HepG2 (cell line): ENCODE measurements around the gene KLF13. TPM values are rescaled to one million over a fixed set of nuclear protein-coding genes. Genes with fewer than 3 reads are reported as not detected.

ENCODE experiments used
- ATAC-seq: fragments of 200-7000 bp; cut with Tn5 transposase; 3 replicates; pipeline ENCODE4 v1.9.1; 2020; ENCODE audit warnings: mild to moderate bottlenecking, moderate library complexity
- BruUV-seq: library from RNA; stranded (reverse); fragments of 400-500 nt; replicated peaks from 2 replicates; lab custom pipeline; 2021; lab: Mats Ljungman, UMichigan
- CTCF ChIA-PET: fragments of 300-600 bp; formaldehyde crosslinking; extraction: SDS; loops from one replicate; lab custom pipeline; 2021; ENCODE audit warnings: low total read pairs, inconsistent platforms, low intra/inter-chr PET ratio; lab: Yijun Ruan, JAX
- POLR2A ChIA-PET: fragments of 350-600 bp; sonication (Branson Sonifier 250); formaldehyde crosslinking; loops from one replicate; lab custom pipeline; 2020; ENCODE audit warnings: antibody characterized with exemption, inconsistent platforms; lab: Yijun Ruan, JAX
- DNase-seq: peaks from one replicate; pipeline ENCODE4 v3.0.0-alpha.2; 2015; ENCODE audit warnings: low spot score
- FAIRE-seq: peaks from 3 replicates; lab custom pipeline; 2011; peaks lifted over from hg19 to GRCh38; lab: Jason Lieb, UNC
- H2AFZ ChIP-seq: one replicate; pipeline ENCODE4 v1.6.1; 2011; ENCODE audit warnings: low read length, inconsistent platforms
- H3K27ac ChIP-seq: fragments of 300-600 bp; 3 replicates; pipeline ENCODE4 v1.8.0; 2011; ENCODE audit warnings: mixed run types, mild to moderate bottlenecking, mixed read lengths, low read length, inconsistent platforms; ENCODE audit not compliant: insufficient read depth; ENCODE audit errors: extremely low read length
- H3K27me3 ChIP-seq, 2 experiments: fragments of 200-600 bp in 1 of 2; 2 replicates in 1 of 2; 3 replicates in 1 of 2; pipeline versions ENCODE4 v1.6.0 to v1.8.0; 2011; ENCODE audit warnings: low read length in 2 of 2, mild to moderate bottlenecking in 2 of 2, moderate library complexity in 2 of 2, inconsistent platforms in 1 of 2; ENCODE audit not compliant: insufficient read depth in 2 of 2, control insufficient read depth in 1 of 2
- H3K36me3 ChIP-seq, 2 experiments: fragments of 200-600 bp in 1 of 2; replicated peaks in 1 of 2; 2 replicates in 1 of 2; 3 replicates in 1 of 2; pipeline versions ENCODE4 v1.5.1 to v1.8.0; 2011; ENCODE audit warnings: low read length in 2 of 2, inconsistent platforms in 1 of 2; ENCODE audit not compliant: insufficient read depth in 2 of 2, control insufficient read depth in 1 of 2
- H3K4me1 ChIP-seq: 2 replicates; pipeline ENCODE4 v1.5.1; 2012; ENCODE audit warnings: low read length, inconsistent platforms; ENCODE audit not compliant: insufficient read depth
- H3K4me2 ChIP-seq: 2 replicates; pipeline ENCODE4 v1.6.0; 2011; ENCODE audit warnings: low read depth, low read length, inconsistent platforms
- H3K4me3 ChIP-seq, 3 experiments: fragments of 200-600 bp in 1 of 3; sonication (generic), shearing (Covaris generic) in 1 of 3; replicated peaks in 1 of 3; 2 replicates each; pipeline ENCODE4 v1.5.1; 2011 to 2016; ENCODE audit warnings: low read length in 3 of 3, inconsistent platforms in 2 of 3, low read depth in 2 of 3, mild to moderate bottlenecking in 2 of 3, control low read depth in 1 of 3, mixed read lengths in 1 of 3; ENCODE audit not compliant: insufficient read depth in 1 of 3
- H3K79me2 ChIP-seq: one replicate; pipeline ENCODE4 v1.6.1; 2011; ENCODE audit warnings: low read length, inconsistent platforms; ENCODE audit not compliant: insufficient read depth
- H3K9ac ChIP-seq: 2 replicates; pipeline ENCODE4 v1.6.0; 2011; ENCODE audit warnings: mild to moderate bottlenecking, low read depth, low read length, inconsistent platforms; ENCODE audit not compliant: insufficient read depth
- H3K9me3 ChIP-seq: 2 replicates; pipeline ENCODE4 v1.5.1; 2012; ENCODE audit warnings: mild to moderate bottlenecking, low read length
- H4K20me1 ChIP-seq: 2 replicates; pipeline ENCODE4 v1.6.0; 2011; ENCODE audit warnings: inconsistent platforms, mild to moderate bottlenecking, low read length, moderate library complexity; ENCODE audit not compliant: insufficient read depth
- CHD4 ChIP-seq: fragments of 200-600 bp; sonication (generic); IDR thresholded peaks from 2 replicates; pipeline ENCODE4 v1.7.0; 2017; ENCODE audit warnings: mild to moderate bottlenecking, low read length, borderline replicate concordance
- DMAP1 ChIP-seq: IDR thresholded peaks from 2 replicates; pipeline ENCODE4 v1.6.1; 2016
- GABPA ChIP-seq, 2 experiments: IDR thresholded peaks; 2 replicates each; pipeline ENCODE4 v1.6.1; 2011 to 2016; ENCODE audit warnings: low read depth in 2 of 2, low read length in 1 of 2, missing biosample characterization in 1 of 2, missing genetic modification characterization in 1 of 2
- MYNN ChIP-seq: sonication (generic); formaldehyde crosslinking; IDR thresholded peaks from 2 replicates; pipeline ENCODE4 v1.4.0; 2020; ENCODE audit warnings: mild to moderate bottlenecking, low read depth, missing genetic modification reagents
- NFAT5 ChIP-seq: sonication (generic); formaldehyde crosslinking; IDR thresholded peaks from 2 replicates; pipeline ENCODE4 v1.4.0; 2020; ENCODE audit warnings: missing genetic modification reagents
- NFKB2 ChIP-seq: sonication (generic); formaldehyde crosslinking; IDR thresholded peaks from 2 replicates; pipeline ENCODE4 v1.4.0; 2020; ENCODE audit warnings: missing genetic modification reagents, borderline replicate concordance
- SIN3A ChIP-seq: IDR thresholded peaks from 2 replicates; pipeline ENCODE4 v1.6.1; 2011; ENCODE audit warnings: low read depth, mild to moderate bottlenecking, control low read depth, low read length, borderline replicate concordance
- SMAD1 ChIP-seq: sonication (generic); formaldehyde crosslinking; IDR thresholded peaks from 2 replicates; pipeline ENCODE4 v1.4.0; 2020; ENCODE audit warnings: missing genetic modification reagents, low read depth, mild to moderate bottlenecking, borderline replicate concordance
- SMARCE1 ChIP-seq: fragments of 450-650 bp; IDR thresholded peaks from 2 replicates; pipeline ENCODE4 v1.6.1; 2017; ENCODE audit warnings: borderline replicate concordance
- SP5 ChIP-seq: IDR thresholded peaks from 2 replicates; pipeline ENCODE4 v1.6.1; 2016; ENCODE audit warnings: low read depth, borderline replicate concordance
- STAT5B ChIP-seq: sonication (generic); formaldehyde crosslinking; IDR thresholded peaks from 2 replicates; pipeline ENCODE4 v1.4.0; 2020; ENCODE audit warnings: missing genetic modification reagents
- ZBTB2 ChIP-seq: sonication (generic); formaldehyde crosslinking; IDR thresholded peaks from 2 replicates; pipeline ENCODE4 v1.8.0; 2022; ENCODE audit warnings: low read depth, missing genetic modification reagents
- ZFP1 ChIP-seq: IDR thresholded peaks from 2 replicates; pipeline ENCODE4 v1.6.1; 2016
- ZFY ChIP-seq: sonication (generic); formaldehyde crosslinking; IDR thresholded peaks from 2 replicates; pipeline ENCODE4 v1.4.0; 2020; ENCODE audit warnings: missing genetic modification reagents
- WGBS: methylation state at CpG from one replicate; pipeline ENCODE4 v1.1.6; 2017; ENCODE audit warnings: low lambda C conversion rate; 5-methylcytosine and 5-hydroxymethylcytosine counted together
- in situ Hi-C: cut with HindIII; loops from 2 replicates; pipeline ENCODE4 v1.10.0; 2017; ENCODE audit warnings: low pct_unique_long_range_greater_than_20kb; ENCODE audit not compliant: extremely low pct_ligation_motif_present
- intact Hi-C: fragments of 100-400 bp; cut with micrococcal nuclease; formaldehyde crosslinking; loops from one replicate; pipeline ENCODE4 v1.10.0; 2022; ENCODE audit not compliant: unreplicated experiment
- polyA plus RNA-seq, 8 experiments: library from polyadenylated mRNA; depleted of rRNA in 3 of 8; stranded (reverse) in 7 of 8; unstranded in 1 of 8; fragments of >200 nt; fragmentation: Illumina TruSeq in 4 of 8; extraction: Trizol in 4 of 8; gene quantifications; 2 replicates each; pipeline versions ENCODE4 v1.2.1 to v1.2.3, GENCODE V29; 2011 to 2016; ENCODE audit warnings: low read depth in 4 of 8, missing spikeins in 1 of 8, mixed read lengths in 1 of 8; ENCODE audit not compliant: insufficient read depth in 1 of 8
- total RNA-seq, 5 experiments: library from RNA; depleted of rRNA; stranded (reverse); fragments of >200 nt; fragmentation: Illumina TruSeq; extraction: Trizol; gene quantifications; 2 replicates each; pipeline ENCODE4 v1.2.3, GENCODE V29; 2016; ENCODE audit warnings: low read depth in 1 of 5

KLF13 gene
- total and polyA plus RNA-seq, 2 of the 13 experiments (the other 11 are each of a cell fraction or from before 2014, with no cell fraction given): 16.8 to 25.1 TPM

- H3K27ac ChIP-seq: no peak overlapping the region
- ChIA-PET CTCF (no interaction called here), POLR2A (no interaction called here)
- H4K20me1 ChIP-seq: peaks cover 3% of the 10 kb centered on the region
- ATAC-seq (no peak), DNase-seq (no peak), FAIRE-seq (no peak)
- H2AFZ ChIP-seq: no peak overlapping the region
- 89% methylated on average over 8 of the region's 17 CpGs for WGBS
- intact Hi-C loops (no loop called here), in situ Hi-C loops (no loop called here)
- H3K4me1 ChIP-seq: peaks cover 10% of the 10 kb centered on the region; the same call in 1 of the 2 replicates
- H3K79me2 ChIP-seq: peaks cover 19% of the 10 kb centered on the region
- TF ChIP-seq ZFY: no peak
- TF ChIP-seq CHD4: no peak
- TF ChIP-seq MYNN: no peak
- no peak for TF ChIP-seq SP5 (CRISPR knock-in tag)
- TF ChIP-seq SMAD1 (CRISPR knock-in tag): no peak
- TF ChIP-seq STAT5B (CRISPR knock-in tag): no peak
- TF ChIP-seq GABPA (IDR thresholded peaks at IDR 0.05; ENCODE audit: low read depth, low read length): no peak
- TF ChIP-seq GABPA (CRISPR knock-in tag; IDR thresholded peaks at IDR 0.05; ENCODE audit: low read depth): no peak
- no peak for TF ChIP-seq ZFP1 (CRISPR knock-in tag)
- no peak for TF ChIP-seq SIN3A
- no peak for TF ChIP-seq NFKB2
- TF ChIP-seq DMAP1 (CRISPR knock-in tag): no peak
- TF ChIP-seq SMARCE1: no peak
- TF ChIP-seq NFAT5 (CRISPR knock-in tag): no peak
- TF ChIP-seq ZBTB2 (CRISPR knock-in tag): no peak
- no TSS peak for BruUV-seq
- H3K4me3 ChIP-seq: no peak overlapping the region
- H3K4me2 ChIP-seq: no peak overlapping the region
- no peaks in the 10 kb centered on the region for H3K9me3 ChIP-seq
- no peaks in the 10 kb centered on the region for H3K27me3 ChIP-seq
- H3K9ac ChIP-seq: no peak overlapping the region
- 0 out of 5 replicates have a peak, but pooled peaks cover 0 to 4% of the 10 kb centered on the region in 2 experiments for H3K36me3 ChIP-seq
Measured at GRCh38 chr15:31360843-31361763, 34.5 kb downstream of the KLF13 start.
